Heart left ventricle (tissue), 16 donors: Measurements from ENCODE around the gene TRAF2. TPM values are rescaled to one million over a fixed set of nuclear protein-coding genes. Genes with fewer than 3 reads are reported as not detected.

Source experiments
- ATAC-seq, 4 donors: fragments of 200-7000 bp; cut with Tn5 transposase; one replicate each; pipeline ENCODE4 v1.9.1; 2020 to 2022; ENCODE audit warnings: moderate library complexity in 4 of 4, mild to moderate bottlenecking in 3 of 4, moderate number of reproducible peaks in 1 of 4
- DNase-seq, 5 donors: peaks; one replicate each; pipeline ENCODE4 v3.0.0-alpha.2; 2020
- H3K27ac ChIP-seq, 12 donors: fragments of 200-600 bp; sonication (generic) in 4 of 12; one replicate each; pipeline versions ENCODE4 v1.5.0 to v1.8.0; 2016 to 2022; ENCODE audit warnings: mild to moderate bottlenecking in 2 of 12
- H3K27me3 ChIP-seq, 9 donors: fragments of 200-600 bp; sonication (generic) in 2 of 9; one replicate each; pipeline versions ENCODE4 v1.5.1 to v1.8.0; 2016 to 2022; ENCODE audit warnings: mild to moderate bottlenecking in 3 of 9
- H3K36me3 ChIP-seq, 9 donors: fragments of 200-600 bp; sonication (generic) in 2 of 9; one replicate each; pipeline versions ENCODE4 v1.5.0 to v1.8.0; 2018 to 2022; ENCODE audit warnings: mild to moderate bottlenecking in 2 of 9
- H3K4me1 ChIP-seq, 12 donors: fragments of 200-600 bp; sonication (generic) in 4 of 12; one replicate each; pipeline versions ENCODE4 v1.5.0 to v1.8.0; 2016 to 2022; ENCODE audit warnings: mild to moderate bottlenecking in 3 of 12
- H3K4me3 ChIP-seq, 12 donors: fragments of 200-600 bp; sonication (generic) in 4 of 12; one replicate each; pipeline versions ENCODE4 v1.5.0 to v1.8.0; 2017 to 2022; ENCODE audit warnings: mild to moderate bottlenecking in 9 of 12, moderate library complexity in 4 of 12
- H3K9me3 ChIP-seq, 12 donors: fragments of 200-600 bp; sonication (generic) in 4 of 12; one replicate each; pipeline versions ENCODE4 v1.5.0 to v1.8.0; 2016 to 2022; ENCODE audit warnings: mild to moderate bottlenecking in 1 of 12
- POLR2A ChIP-seq, 2 donors: fragments of 450-650 bp; IDR thresholded peaks; one replicate each; pipeline ENCODE4 v1.6.1; 2017; ENCODE audit warnings: antibody characterized with exemption in 2 of 2, mild to moderate bottlenecking in 2 of 2, moderate library complexity in 2 of 2
- WGBS, 4 donors: extraction: QIAGEN DNeasy Blood & Tissue Kit in 2 of 4; methylation state at CpG; one replicate each; pipeline versions ENCODE4 v1.1.5 to v1.1.7; 2013 to 2018; 5-methylcytosine and 5-hydroxymethylcytosine counted together
- intact Hi-C, 10 donors: fragments of 100-400 bp; cut with DNase I; formaldehyde crosslinking; loops; one replicate each; pipeline versions ENCODE4 v1.11.1 to v1.14.2; 2022
- polyA plus RNA-seq, 2 donors: library from polyadenylated mRNA; stranded (reverse); fragments of 200-250 nt; gene quantifications; one replicate each; pipeline ENCODE4 v1.2.3, GENCODE V29; 2013
- total RNA-seq, 9 donors: library from RNA; depleted of rRNA in 2 of 9; stranded (reverse); fragments of >200 nt in 2 of 9; fragmentation: NEBNext Ultra II Directional in 3 of 9; extraction: Animal tissue kit (Norgen Biotek cat#: 25700) in 3 of 9; gene quantifications; one replicate each; pipeline versions ENCODE4 v1.1.0 to v1.2.4, GENCODE V29; 2016 to 2023
- TF ChIP-seq, protein P1 (sequence below), 12 donors: fragments of 200-600 bp; sonication (generic) in 4 of 12; IDR thresholded peaks; one replicate each; pipeline versions ENCODE4 v1.5.0 to v1.8.0; 2018 to 2022; ENCODE audit warnings: antibody characterized with exemption in 12 of 12, mild to moderate bottlenecking in 5 of 12
- donor health status: ischemic (EF 13 %, LVEDD 7.1; RV severe dilation, severe dysfunction).
- donor health status: healthy with polysubstance abuse.
- donor health status: DM: no; HTN: yes; CAD: no.
- donor health status: DM: no; HTN: no; CAD: no.
- donor health status: ischemic (EF 25% LVEDD 6.9; RV normal size, moderate dysfunction).
- donor health status: ischemic (EF 25% LVEDD 5.7; RV mildly dilated, moderate dysfunction).
- donor health status: healthy.
- donor health status: DM: yes; HTN: yes; CAD: no.
- donor health status: ischemic (EF 35%, LVEDD 5.7; RV mildly dilated, moderate dysfunction).
- donor health status: nonischemic (EF 11% LVEDD 7.7; RV severe dilation, severe dysfunction).
- donor health status: DM: yes; HTN: yes; CAD: no.
- donor health status: PGD.
- donor health status: ischemic (EF 29% LVEDD 5.4; RV normal size, mild dysfunction).
- donor health status: nonischemic (EF 23%, LVEDD 6.1; RV moderate dilation, normal function).

Gene TRAF2
- total and polyA plus RNA-seq, 11 donors, result 6.3 to 28.3 (median 9.4) TPM

DNA sequence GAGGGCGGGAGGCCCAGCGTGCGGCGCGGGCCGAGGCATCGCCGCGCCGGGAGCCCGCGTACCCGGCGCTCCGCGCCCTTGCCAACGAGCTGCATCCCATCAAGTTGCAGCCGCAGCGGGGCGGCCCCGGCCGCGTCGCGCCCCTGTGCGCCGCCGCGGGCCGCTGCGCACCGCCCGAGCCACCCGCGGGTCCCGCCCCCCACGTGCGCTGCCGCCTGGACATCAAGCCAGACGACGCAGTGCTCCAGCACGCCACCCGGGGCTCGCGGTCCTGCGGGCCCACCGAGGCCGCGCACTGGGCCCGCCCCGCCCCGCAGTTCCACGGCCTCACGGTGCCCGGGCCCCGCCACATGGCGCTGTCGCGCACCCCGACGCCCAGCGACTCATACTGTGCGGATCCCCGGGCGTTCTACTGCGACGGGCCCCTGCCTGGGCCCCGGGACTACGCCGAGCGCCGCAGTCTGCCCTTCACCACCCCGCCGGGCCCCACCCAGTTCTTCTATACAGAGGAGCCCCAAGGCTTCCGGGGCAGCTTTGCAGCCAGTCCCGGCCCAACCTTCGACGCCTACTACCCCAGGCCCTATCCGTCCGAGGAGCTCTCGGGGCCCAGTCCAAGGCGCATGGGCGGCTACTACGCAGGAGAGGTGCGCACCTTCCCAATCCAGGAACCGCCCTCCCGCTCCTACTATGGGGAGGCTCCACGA lies 41.4 kb upstream of the TRAF2 start:
- ATAC-seq (no peak), DNase-seq (no peak)
- no peak overlapping the region for H3K27ac ChIP-seq
- intact Hi-C loops, result loop anchor here in 9 of 10 donors (5.0 to 10.0 kb wide), 6 partner anchors 50 to 192 kb away; partner anchors contain the start of genes TMEM141 (in 6 of the 9), FBXW5 (in 4 of the 9), CCDC183 (in 2 of the 9) and FUT7 (in 2 of the 9)
- peaks cover 10 to 75% (median 40%) of the 10 kb centered on the region in 12 donors for H3K4me1 ChIP-seq
- WGBS, 4 donors, result 19 to 36% (median 25%) methylated on average over 50 to 88 of the region's 88 CpGs
- peaks cover 0 to 12% (median 3%) of the 10 kb centered on the region in 9 donors for H3K36me3 ChIP-seq
- H3K4me3 ChIP-seq, result no peak overlapping the region
- no peaks in the 10 kb centered on the region for H3K9me3 ChIP-seq
- peaks cover 0 to 44% (median 19%) of the 10 kb centered on the region in 9 donors for H3K27me3 ChIP-seq
- no peak for TF ChIP-seq POLR2A (IDR thresholded peaks at IDR 0.05)
- TF ChIP-seq, protein P1, sequence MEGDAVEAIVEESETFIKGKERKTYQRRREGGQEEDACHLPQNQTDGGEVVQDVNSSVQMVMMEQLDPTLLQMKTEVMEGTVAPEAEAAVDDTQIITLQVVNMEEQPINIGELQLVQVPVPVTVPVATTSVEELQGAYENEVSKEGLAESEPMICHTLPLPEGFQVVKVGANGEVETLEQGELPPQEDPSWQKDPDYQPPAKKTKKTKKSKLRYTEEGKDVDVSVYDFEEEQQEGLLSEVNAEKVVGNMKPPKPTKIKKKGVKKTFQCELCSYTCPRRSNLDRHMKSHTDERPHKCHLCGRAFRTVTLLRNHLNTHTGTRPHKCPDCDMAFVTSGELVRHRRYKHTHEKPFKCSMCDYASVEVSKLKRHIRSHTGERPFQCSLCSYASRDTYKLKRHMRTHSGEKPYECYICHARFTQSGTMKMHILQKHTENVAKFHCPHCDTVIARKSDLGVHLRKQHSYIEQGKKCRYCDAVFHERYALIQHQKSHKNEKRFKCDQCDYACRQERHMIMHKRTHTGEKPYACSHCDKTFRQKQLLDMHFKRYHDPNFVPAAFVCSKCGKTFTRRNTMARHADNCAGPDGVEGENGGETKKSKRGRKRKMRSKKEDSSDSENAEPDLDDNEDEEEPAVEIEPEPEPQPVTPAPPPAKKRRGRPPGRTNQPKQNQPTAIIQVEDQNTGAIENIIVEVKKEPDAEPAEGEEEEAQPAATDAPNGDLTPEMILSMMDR (IDR thresholded peaks at IDR 0.05), result no peak

DNA sequence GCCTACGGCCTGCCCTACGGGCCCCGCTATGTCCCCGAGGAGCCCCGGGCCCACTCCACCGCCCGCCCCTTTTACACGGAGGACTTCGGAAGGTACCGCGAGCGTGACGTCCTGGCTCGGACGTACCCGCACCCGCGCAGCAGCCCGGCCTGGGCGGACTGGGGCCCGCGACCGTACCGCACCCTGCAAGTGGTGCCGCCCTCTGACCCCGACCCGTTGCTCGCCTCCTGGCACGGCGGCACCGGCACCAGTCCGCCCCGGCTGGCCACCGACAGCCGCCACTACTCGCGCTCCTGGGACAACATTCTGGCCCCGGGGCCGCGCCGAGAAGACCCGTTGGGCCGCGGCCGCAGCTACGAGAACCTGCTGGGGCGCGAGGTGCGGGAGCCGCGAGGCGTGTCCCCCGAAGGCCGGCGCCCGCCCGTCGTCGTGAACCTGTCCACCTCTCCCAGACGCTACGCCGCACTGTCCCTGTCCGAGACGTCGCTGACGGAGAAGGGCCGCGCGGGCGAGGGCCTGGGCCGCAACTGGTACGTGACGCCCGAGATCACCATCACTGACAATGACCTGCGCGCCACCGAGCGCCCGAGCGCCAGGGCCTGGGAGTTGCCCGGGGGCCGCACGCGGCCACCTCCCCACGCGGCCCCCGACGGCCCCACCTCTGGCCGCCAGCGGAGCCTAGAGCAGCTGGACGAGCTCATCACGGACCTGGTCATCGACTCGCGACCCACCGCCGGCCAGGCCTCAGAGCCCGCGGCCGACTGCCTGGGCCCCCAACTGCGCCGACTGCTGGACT lies 40.7 kb upstream of the TRAF2 start:
- no peaks in the 10 kb centered on the region for H3K9me3 ChIP-seq
- WGBS, 4 donors, result 33 to 40% (median 37%) methylated on average over 50 to 102 of the region's 102 CpGs
- TF ChIP-seq, protein P1 (IDR thresholded peaks at IDR 0.05), result no peak
- TF ChIP-seq POLR2A (IDR thresholded peaks at IDR 0.05), result no peak
- H3K27ac ChIP-seq, result no peak overlapping the region
- intact Hi-C loops, result loop anchor here in 9 of 10 donors (5.0 to 10.0 kb wide), 6 partner anchors 51 to 192 kb away; partner anchors contain the start of genes TMEM141 (in 6 of the 9), FBXW5 (in 3 of the 9), CCDC183 (in 2 of the 9) and FUT7 (in 2 of the 9)
- H3K4me3 ChIP-seq, result no peak overlapping the region
- H3K4me1 ChIP-seq, result peaks cover 14 to 79% (median 47%) of the 10 kb centered on the region in 12 donors
- DNase-seq, result no peak
- H3K36me3 ChIP-seq, result peaks cover 0 to 8% (median 3%) of the 10 kb centered on the region in 9 donors
- no peak for ATAC-seq
- H3K27me3 ChIP-seq, result peaks cover 0 to 44% (median 19%) of the 10 kb centered on the region in 9 donors

DNA sequence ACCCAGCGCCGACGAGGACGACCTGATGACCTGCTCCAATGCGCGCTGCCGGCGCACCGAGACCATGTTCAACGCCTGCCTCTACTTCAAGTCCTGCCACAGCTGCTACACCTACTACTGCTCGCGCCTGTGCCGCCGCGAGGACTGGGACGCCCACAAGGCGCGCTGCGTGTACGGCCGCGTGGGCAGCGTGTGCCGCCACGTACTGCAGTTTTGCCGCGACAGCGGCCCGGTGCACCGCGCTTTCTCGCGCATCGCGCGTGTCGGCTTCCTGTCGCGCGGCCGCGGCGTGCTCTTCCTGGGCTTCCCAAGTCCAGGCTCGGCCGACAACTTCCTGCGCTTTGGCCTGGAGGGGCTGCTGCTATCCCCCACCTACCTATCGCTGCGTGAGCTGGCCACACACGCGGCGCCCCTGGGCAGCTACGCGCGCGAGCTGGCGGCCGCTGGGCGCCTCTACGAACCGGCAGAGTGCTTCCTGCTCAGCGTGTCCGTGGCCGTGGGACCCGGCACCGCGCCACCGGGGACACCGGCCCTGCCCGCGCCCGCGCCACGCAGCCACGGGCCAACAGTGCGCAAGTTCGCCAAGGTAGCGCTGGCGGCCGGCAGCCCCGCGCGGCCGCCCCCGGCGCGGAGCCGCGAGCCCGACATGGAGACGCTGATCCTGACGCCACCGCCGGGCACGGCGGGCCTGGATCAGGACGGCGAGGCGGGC lies 39.8 kb upstream of the TRAF2 start:
- intact Hi-C loops, result loop anchor here in 9 of 10 donors (5.0 to 10.0 kb wide), 6 partner anchors 52 to 191 kb away; partner anchors contain the start of genes TMEM141 (in 6 of the 9), FBXW5 (in 3 of the 9), CCDC183 (in 2 of the 9) and FUT7 (in 2 of the 9)
- DNase-seq (no peak), ATAC-seq (no peak)
- Histone ChIP-seq H3K36me3 (peaks cover 0 to 15% (median 9%) of the 10 kb centered on the region in 9 donors), H3K27me3 (peaks cover 0 to 44% (median 19%) of the 10 kb centered on the region in 9 donors), H3K9me3 (no peaks in the 10 kb centered on the region), H3K4me3 (peak overlapping the region in 11 of 12 donors; percentile 7 to 93 (median 85)), H3K27ac (peak overlapping the region in 5 of 12 donors; percentile 92 to 97 (median 95)), H3K4me1 (peaks cover 14 to 80% (median 50%) of the 10 kb centered on the region in 12 donors)
- no peak for TF ChIP-seq POLR2A (IDR thresholded peaks at IDR 0.05)
- TF ChIP-seq, protein P1 (IDR thresholded peaks at IDR 0.05), result no peak
- WGBS, 4 donors, result 8 to 21% (median 14%) methylated on average over 18 to 98 of the region's 98 CpGs
